Panc1 (cell line): ENCODE measurements around the gene PTP4A2.

ENCODE experiments used
- POLR2AphosphoS5 ChIP-seq: IDR thresholded peaks from 2 replicates; pipeline ENCODE4 v1.6.1; 2012; ENCODE audit warnings: mild to moderate bottlenecking, low read depth, low read length, moderate library complexity
- TCF7L2 ChIP-seq: IDR thresholded peaks from 2 replicates; pipeline ENCODE4 v1.6.1; 2011; ENCODE audit warnings: mild to moderate bottlenecking, low read depth, low read length, inconsistent platforms
- TF ChIP-seq, protein P1 (sequence below): fragments of 450-650 bp; IDR thresholded peaks from 2 replicates; pipeline ENCODE4 v1.5.1; 2017; ENCODE audit warnings: mild to moderate bottlenecking
- TF ChIP-seq, protein P2 (sequence below), 2 experiments: IDR thresholded peaks; 2 replicates each; pipeline ENCODE4 v1.6.1; 2011 to 2012; ENCODE audit warnings: low read depth in 2 of 2, control low read depth in 1 of 2, low read length in 1 of 2, mild to moderate bottlenecking in 1 of 2, moderate library complexity in 1 of 2; ENCODE audit not compliant: insufficient read depth in 1 of 2

DNA sequence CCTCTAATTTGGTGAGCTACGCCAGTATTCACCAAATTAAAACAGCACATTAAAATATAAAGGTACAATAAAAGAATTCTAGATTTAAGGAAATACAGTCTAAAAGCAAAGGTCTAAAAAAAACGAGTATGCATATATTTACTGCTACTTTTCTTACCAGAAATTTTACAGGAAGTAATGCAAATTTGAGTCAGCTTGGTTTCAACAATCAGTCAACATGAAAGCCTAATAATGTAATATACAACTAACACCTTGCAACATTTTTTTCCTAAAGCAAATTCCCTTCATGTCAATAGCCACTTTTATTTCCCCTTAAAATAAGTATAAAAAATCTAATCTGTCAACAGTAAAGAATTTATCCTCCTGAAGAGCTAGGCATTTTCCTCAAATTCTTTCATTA lies 11.9 kb downstream of the PTP4A2 start:
- TF ChIP-seq, protein P1, sequence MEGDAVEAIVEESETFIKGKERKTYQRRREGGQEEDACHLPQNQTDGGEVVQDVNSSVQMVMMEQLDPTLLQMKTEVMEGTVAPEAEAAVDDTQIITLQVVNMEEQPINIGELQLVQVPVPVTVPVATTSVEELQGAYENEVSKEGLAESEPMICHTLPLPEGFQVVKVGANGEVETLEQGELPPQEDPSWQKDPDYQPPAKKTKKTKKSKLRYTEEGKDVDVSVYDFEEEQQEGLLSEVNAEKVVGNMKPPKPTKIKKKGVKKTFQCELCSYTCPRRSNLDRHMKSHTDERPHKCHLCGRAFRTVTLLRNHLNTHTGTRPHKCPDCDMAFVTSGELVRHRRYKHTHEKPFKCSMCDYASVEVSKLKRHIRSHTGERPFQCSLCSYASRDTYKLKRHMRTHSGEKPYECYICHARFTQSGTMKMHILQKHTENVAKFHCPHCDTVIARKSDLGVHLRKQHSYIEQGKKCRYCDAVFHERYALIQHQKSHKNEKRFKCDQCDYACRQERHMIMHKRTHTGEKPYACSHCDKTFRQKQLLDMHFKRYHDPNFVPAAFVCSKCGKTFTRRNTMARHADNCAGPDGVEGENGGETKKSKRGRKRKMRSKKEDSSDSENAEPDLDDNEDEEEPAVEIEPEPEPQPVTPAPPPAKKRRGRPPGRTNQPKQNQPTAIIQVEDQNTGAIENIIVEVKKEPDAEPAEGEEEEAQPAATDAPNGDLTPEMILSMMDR = no peak
- TF ChIP-seq, protein P2, sequence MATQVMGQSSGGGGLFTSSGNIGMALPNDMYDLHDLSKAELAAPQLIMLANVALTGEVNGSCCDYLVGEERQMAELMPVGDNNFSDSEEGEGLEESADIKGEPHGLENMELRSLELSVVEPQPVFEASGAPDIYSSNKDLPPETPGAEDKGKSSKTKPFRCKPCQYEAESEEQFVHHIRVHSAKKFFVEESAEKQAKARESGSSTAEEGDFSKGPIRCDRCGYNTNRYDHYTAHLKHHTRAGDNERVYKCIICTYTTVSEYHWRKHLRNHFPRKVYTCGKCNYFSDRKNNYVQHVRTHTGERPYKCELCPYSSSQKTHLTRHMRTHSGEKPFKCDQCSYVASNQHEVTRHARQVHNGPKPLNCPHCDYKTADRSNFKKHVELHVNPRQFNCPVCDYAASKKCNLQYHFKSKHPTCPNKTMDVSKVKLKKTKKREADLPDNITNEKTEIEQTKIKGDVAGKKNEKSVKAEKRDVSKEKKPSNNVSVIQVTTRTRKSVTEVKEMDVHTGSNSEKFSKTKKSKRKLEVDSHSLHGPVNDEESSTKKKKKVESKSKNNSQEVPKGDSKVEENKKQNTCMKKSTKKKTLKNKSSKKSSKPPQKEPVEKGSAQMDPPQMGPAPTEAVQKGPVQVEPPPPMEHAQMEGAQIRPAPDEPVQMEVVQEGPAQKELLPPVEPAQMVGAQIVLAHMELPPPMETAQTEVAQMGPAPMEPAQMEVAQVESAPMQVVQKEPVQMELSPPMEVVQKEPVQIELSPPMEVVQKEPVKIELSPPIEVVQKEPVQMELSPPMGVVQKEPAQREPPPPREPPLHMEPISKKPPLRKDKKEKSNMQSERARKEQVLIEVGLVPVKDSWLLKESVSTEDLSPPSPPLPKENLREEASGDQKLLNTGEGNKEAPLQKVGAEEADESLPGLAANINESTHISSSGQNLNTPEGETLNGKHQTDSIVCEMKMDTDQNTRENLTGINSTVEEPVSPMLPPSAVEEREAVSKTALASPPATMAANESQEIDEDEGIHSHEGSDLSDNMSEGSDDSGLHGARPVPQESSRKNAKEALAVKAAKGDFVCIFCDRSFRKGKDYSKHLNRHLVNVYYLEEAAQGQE (IDR thresholded peaks at IDR 0.05; ENCODE audit: insufficient read depth in 1 of 2, low read depth in 2 of 2, low read length in 1 of 2) = no peak
- TF ChIP-seq POLR2AphosphoS5 (no peak), TCF7L2 (no peak)
